ENCODE measurements around the gene PHLDB2.

PHLDB2 gene

GRCh38 chr3:111913163-111913763 lies 54.2 kb downstream of the PHLDB2 start:
- no peak for DNase-seq (ENCODE audit: low read depth, low spot score)
- POLR2A ChIA-PET: no interaction called here
- CTCF ChIA-PET: interaction anchor here (0.6 to 15.3 kb wide), 5 partner anchors 10 to 196 kb away, joined by 3 to 126 read pairs (median 3); no protein-coding TSS in a partner anchor

GRCh38 chr3:111915905-111916304 lies 56.8 kb downstream of the PHLDB2 start:
- ChIA-PET CTCF (interaction anchor here (1.2 to 15.3 kb wide), 2 partner anchors 10 to 199 kb away, joined by 3 to 126 read pairs; no protein-coding TSS in a partner anchor), POLR2A (no interaction called here)
- TF ChIP-seq CTCF (IDR thresholded peaks at IDR 0.05; ENCODE audit: insufficient read depth, low read length, missing control alignments): no peak
- DNase-seq (ENCODE audit: low read depth, low spot score): no peak
- H3K4me3 ChIP-seq (ENCODE audit: low read depth, low read length): no peak overlapping the region

More at GRCh38 chr3:111913163-111913763, 54.2 kb downstream of the PHLDB2 start:
- H3K4me3 ChIP-seq (ENCODE audit: low read depth, low read length): no peak overlapping the region
- TF ChIP-seq CTCF (IDR thresholded peaks at IDR 0.05; ENCODE audit: insufficient read depth, low read length, missing control alignments): no peak

GRCh38 chr3:111917300-111917699 lies 58.2 kb downstream of the PHLDB2 start:
- ChIA-PET CTCF (interaction anchor here (1.5 to 15.3 kb wide), 2 partner anchors 51 to 200 kb away, joined by 4 to 126 read pairs; no protein-coding TSS in a partner anchor), POLR2A (no interaction called here)
- H3K4me3 ChIP-seq (ENCODE audit: low read depth, low read length): no peak overlapping the region
- TF ChIP-seq CTCF (IDR thresholded peaks at IDR 0.05; ENCODE audit: insufficient read depth, low read length, missing control alignments): no peak
- no peak for DNase-seq (ENCODE audit: low read depth, low spot score)

- CTCF ChIA-PET: interaction anchor here (0.7 to 15.3 kb wide), 6 partner anchors 13 to 203 kb away, joined by 3 to 126 read pairs (median 6); no protein-coding TSS in a partner anchor
- POLR2A ChIA-PET: no interaction called here
- DNase-seq (ENCODE audit: low read depth, low spot score): no peak
- H3K4me3 ChIP-seq (ENCODE audit: low read depth, low read length): no peak overlapping the region
- no peak for TF ChIP-seq CTCF (IDR thresholded peaks at IDR 0.05; ENCODE audit: insufficient read depth, low read length, missing control alignments)
Measured at GRCh38 chr3:111919370-111920065, 60.5 kb downstream of the PHLDB2 start.

GRCh38 chr3:111921181-111921580 lies 62.1 kb downstream of the PHLDB2 start:
- POLR2A ChIA-PET: no interaction called here
- TF ChIP-seq CTCF (IDR thresholded peaks at IDR 0.05; ENCODE audit: insufficient read depth, low read length, missing control alignments): no peak
- DNase-seq (ENCODE audit: low read depth, low spot score): no peak
- CTCF ChIA-PET: interaction anchor here (1.0 to 15.3 kb wide), 5 partner anchors 9 to 204 kb away, joined by 3 to 126 read pairs (median 7); no protein-coding TSS in a partner anchor
- no peak overlapping the region for H3K4me3 ChIP-seq (ENCODE audit: low read depth, low read length)

GRCh38 chr3:111923095-111923771 lies 64.2 kb downstream of the PHLDB2 start:
- ChIA-PET CTCF (interaction anchor here (0.9 to 15.3 kb wide), 6 partner anchors 9 to 206 kb away, joined by 3 to 126 read pairs (median 4); no protein-coding TSS in a partner anchor), POLR2A (no interaction called here)
- DNase-seq (ENCODE audit: low read depth, low spot score): no peak
- TF ChIP-seq CTCF (IDR thresholded peaks at IDR 0.05; ENCODE audit: insufficient read depth, low read length, missing control alignments): no peak
- H3K4me3 ChIP-seq (ENCODE audit: low read depth, low read length): no peak overlapping the region

All from AG04449 (cell line).